ENCODE measurements around the gene NR1H4.

The NR1H4 gene

DNA sequence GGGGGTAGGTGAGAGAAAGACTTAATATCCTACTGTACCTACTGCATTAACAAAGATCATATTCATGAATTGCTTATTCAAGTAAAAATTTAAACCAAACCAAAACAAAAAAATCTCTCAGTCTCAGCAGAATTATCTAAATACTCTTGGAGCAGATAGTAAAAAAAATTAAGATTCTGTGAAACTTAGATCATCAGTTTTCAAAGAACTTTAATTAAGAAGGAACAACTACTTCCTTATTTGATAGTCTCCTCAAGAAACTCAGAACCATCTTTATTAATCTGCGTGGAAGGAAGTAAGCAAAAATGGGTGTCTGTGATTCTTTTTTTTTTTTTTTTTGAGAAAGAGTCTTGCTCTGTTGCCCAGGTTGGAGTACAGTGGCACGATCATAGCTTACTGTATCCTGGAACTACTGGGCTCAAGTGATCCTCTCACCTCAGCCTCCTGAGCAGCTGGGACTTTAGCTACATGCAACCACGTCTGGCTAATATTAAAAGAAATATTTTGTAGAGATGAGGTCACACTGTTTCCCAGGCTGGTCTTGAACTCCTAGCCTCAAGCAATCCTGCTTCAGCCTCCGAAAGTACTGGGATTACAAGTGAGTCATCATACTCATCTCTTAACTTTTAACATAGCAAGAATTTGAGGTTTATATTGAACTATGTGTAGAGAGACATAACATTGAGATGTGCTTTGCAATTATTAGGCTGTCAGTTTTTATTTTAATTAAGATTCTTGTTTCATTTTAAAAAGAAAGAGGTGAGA lies 137.2 kb downstream of the NR1H4 start:
- H3K4me3 ChIP-seq (replicated peaks; ENCODE audit: low read depth, low read length) = no peak overlapping the region
- DNase-seq (ENCODE audit: extremely low read depth, low read depth) = peak; percentile 4
- TF ChIP-seq, protein P1, sequence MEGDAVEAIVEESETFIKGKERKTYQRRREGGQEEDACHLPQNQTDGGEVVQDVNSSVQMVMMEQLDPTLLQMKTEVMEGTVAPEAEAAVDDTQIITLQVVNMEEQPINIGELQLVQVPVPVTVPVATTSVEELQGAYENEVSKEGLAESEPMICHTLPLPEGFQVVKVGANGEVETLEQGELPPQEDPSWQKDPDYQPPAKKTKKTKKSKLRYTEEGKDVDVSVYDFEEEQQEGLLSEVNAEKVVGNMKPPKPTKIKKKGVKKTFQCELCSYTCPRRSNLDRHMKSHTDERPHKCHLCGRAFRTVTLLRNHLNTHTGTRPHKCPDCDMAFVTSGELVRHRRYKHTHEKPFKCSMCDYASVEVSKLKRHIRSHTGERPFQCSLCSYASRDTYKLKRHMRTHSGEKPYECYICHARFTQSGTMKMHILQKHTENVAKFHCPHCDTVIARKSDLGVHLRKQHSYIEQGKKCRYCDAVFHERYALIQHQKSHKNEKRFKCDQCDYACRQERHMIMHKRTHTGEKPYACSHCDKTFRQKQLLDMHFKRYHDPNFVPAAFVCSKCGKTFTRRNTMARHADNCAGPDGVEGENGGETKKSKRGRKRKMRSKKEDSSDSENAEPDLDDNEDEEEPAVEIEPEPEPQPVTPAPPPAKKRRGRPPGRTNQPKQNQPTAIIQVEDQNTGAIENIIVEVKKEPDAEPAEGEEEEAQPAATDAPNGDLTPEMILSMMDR (IDR thresholded peaks at IDR 0.05; ENCODE audit: low read depth, low read length, missing control alignments) = no peak

DNA sequence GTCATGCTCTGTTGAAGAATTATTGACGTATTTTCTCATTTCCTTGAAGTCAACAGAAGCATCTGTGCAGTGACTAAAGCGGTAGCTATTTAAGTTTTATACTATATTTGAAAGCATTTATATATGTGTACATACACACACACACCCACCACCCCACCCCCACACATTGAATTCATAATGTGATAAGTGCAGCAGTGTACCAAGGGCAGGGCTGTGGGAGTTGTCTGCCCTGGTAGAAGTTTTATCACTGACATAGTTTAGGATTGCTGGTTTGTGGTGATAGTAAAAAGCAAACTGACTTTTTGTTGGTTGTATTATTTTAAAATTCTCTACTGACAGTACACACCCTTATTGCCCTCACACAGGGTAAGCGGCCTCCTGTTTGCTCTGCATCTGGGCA lies 138.9 kb downstream of the NR1H4 start:
- TF ChIP-seq, protein P1 (IDR thresholded peaks at IDR 0.05; ENCODE audit: low read depth, low read length, missing control alignments) = no peak
- no peak for DNase-seq (ENCODE audit: extremely low read depth, low read depth)
- H3K4me3 ChIP-seq (replicated peaks; ENCODE audit: low read depth, low read length) = no peak overlapping the region
